ENCODE results near the gene NEBL.

Gene NEBL

DNA sequence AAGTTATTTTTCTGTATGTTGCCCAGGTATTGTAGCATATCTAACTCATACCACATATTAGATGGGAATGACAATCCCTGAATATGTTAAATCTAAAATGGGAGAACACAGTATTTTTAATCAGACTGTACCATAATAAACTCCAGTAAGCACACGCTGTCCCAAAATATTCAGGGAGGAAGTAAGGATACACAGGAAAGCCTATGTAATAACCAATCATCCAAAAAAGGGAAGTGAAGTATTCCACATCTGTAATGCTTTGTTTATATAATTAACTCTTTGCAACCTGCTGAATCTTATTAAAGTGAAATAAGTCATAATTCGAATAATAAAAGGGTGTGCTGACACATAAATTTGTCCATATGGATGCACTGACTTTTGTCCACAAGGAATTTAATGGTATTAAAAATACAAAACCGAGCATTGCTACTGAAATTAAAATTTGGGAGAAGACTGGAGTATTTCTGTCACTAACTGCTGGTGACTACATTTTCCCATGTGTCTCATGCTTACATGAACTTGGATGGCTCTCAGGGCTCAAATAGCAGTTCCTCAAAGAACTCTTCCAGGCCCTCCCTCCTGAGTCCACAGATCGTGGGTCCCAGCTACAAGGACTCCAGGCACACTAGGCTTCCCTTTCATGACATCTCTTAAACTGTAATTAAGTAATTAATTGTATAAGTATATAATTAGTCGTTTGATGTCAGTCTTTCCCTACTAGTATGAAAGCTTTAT is 120.6 kb downstream of the NEBL start:
- Histone ChIP-seq H3K4me3 (ENCODE audit: low read length) (no peak overlapping the region), H3K4me1 (ENCODE audit: low read length) (no peaks in the 10 kb centered on the region), H3K79me2 (ENCODE audit: low read length) (no peaks in the 10 kb centered on the region), H3K36me3 (replicated peaks; ENCODE audit: low read depth, low read length) (no peaks in the 10 kb centered on the region), H4K20me1 (ENCODE audit: insufficient read depth, low read length) (no peaks in the 10 kb centered on the region), H3K27ac (ENCODE audit: low read length) (no peak overlapping the region), H3K9ac (ENCODE audit: low read length) (no peak overlapping the region), H3K9me3 (ENCODE audit: insufficient read depth, low read length) (no peaks in the 10 kb centered on the region), H2AFZ (ENCODE audit: low read depth, low read length) (no peak overlapping the region), H3K27me3 (ENCODE audit: low read depth, low read length) (no peaks in the 10 kb centered on the region), H3K4me2 (ENCODE audit: low read length) (no peak overlapping the region)
- TF ChIP-seq, protein P1, sequence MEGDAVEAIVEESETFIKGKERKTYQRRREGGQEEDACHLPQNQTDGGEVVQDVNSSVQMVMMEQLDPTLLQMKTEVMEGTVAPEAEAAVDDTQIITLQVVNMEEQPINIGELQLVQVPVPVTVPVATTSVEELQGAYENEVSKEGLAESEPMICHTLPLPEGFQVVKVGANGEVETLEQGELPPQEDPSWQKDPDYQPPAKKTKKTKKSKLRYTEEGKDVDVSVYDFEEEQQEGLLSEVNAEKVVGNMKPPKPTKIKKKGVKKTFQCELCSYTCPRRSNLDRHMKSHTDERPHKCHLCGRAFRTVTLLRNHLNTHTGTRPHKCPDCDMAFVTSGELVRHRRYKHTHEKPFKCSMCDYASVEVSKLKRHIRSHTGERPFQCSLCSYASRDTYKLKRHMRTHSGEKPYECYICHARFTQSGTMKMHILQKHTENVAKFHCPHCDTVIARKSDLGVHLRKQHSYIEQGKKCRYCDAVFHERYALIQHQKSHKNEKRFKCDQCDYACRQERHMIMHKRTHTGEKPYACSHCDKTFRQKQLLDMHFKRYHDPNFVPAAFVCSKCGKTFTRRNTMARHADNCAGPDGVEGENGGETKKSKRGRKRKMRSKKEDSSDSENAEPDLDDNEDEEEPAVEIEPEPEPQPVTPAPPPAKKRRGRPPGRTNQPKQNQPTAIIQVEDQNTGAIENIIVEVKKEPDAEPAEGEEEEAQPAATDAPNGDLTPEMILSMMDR (IDR thresholded peaks at IDR 0.05; ENCODE audit: low read depth, low read length) = no peak
- no peak for TF ChIP-seq EZH2phosphoT487 (IDR thresholded peaks at IDR 0.05; ENCODE audit: low read depth)

DNA sequence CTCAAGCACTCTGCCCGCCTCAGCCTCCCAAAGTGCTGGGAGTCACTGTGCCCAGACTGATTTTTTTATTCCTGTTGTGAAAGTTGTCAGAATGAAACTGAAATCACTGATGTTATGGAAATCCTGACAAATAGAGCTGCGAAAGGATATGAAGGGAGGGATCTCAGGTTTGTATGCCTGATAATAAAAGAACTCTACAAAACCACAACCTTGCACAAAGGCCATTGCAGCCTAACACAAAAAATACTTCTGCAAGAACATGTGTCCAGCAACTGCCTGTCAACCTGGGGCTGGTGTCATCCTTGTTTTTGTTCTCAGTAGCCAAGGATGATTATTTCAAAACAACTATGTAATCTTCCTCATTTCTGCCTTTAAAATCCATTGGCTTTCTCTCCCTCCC is 126.1 kb downstream of the NEBL start:
- no peak overlapping the region for H3K4me3 ChIP-seq (ENCODE audit: low read length)
- H3K4me1 ChIP-seq (ENCODE audit: low read length) = no peaks in the 10 kb centered on the region
- no peaks in the 10 kb centered on the region for H3K27me3 ChIP-seq (ENCODE audit: low read depth, low read length)
- no peak overlapping the region for H3K27ac ChIP-seq (ENCODE audit: low read length)
- no peak for TF ChIP-seq EZH2phosphoT487 (IDR thresholded peaks at IDR 0.05; ENCODE audit: low read depth)
- TF ChIP-seq, protein P1 (IDR thresholded peaks at IDR 0.05; ENCODE audit: low read depth, low read length) = no peak
- no peak overlapping the region for H3K4me2 ChIP-seq (ENCODE audit: low read length)
- H2AFZ ChIP-seq (ENCODE audit: low read depth, low read length) = no peak overlapping the region
- no peaks in the 10 kb centered on the region for H3K79me2 ChIP-seq (ENCODE audit: low read length)
- no peaks in the 10 kb centered on the region for H3K36me3 ChIP-seq (replicated peaks; ENCODE audit: low read depth, low read length)
- no peaks in the 10 kb centered on the region for H4K20me1 ChIP-seq (ENCODE audit: insufficient read depth, low read length)
- no peaks in the 10 kb centered on the region for H3K9me3 ChIP-seq (ENCODE audit: insufficient read depth, low read length)
- no peak overlapping the region for H3K9ac ChIP-seq (ENCODE audit: low read length)

DNA sequence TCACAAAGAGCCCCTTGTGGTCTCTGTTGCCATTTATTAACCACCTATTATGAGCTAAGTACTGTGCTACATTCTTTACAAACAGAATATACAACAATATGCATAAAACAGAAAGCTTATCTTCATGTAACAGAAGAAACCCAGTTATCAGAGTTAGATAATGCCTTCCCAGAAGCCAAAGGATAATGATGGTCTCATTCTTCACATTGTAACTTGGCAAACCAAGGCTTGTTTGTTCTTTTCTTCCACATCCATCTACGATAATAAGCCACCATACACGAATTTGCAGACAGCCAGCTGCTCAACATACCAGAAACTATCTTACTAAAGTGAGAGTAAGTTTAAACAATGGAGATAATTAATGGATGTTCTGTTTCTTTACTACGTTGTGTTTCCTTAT is 127.6 kb downstream of the NEBL start:
- Histone ChIP-seq H3K27ac (ENCODE audit: low read length) (no peak overlapping the region), H2AFZ (ENCODE audit: low read depth, low read length) (no peak overlapping the region), H4K20me1 (ENCODE audit: insufficient read depth, low read length) (no peaks in the 10 kb centered on the region), H3K36me3 (replicated peaks; ENCODE audit: low read depth, low read length) (no peaks in the 10 kb centered on the region), H3K4me1 (ENCODE audit: low read length) (no peaks in the 10 kb centered on the region), H3K9me3 (ENCODE audit: insufficient read depth, low read length) (no peaks in the 10 kb centered on the region), H3K9ac (ENCODE audit: low read length) (no peak overlapping the region), H3K4me3 (ENCODE audit: low read length) (no peak overlapping the region), H3K79me2 (ENCODE audit: low read length) (no peaks in the 10 kb centered on the region), H3K27me3 (ENCODE audit: low read depth, low read length) (no peaks in the 10 kb centered on the region), H3K4me2 (ENCODE audit: low read length) (no peak overlapping the region)
- no peak for TF ChIP-seq EZH2phosphoT487 (IDR thresholded peaks at IDR 0.05; ENCODE audit: low read depth)
- TF ChIP-seq, protein P1 (IDR thresholded peaks at IDR 0.05; ENCODE audit: low read depth, low read length) = no peak

DNA sequence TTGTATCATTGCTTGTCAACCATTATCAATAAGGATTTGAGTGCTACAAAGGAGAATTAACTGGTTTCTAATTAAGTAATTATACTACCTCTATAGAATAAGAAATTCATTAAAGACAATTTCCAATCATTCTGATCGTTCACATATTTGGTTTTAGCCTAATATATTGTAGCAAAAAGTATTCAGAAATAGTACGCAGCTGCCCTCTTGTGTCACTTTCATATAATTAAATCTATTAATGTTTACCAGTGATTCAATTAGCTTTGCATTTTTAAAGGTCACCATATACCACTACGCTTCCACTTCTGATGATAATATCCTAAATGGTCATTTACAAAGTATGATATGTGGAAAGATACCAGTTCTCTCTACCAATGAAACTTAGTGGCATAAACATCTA is 128.3 kb downstream of the NEBL start:
- H3K79me2 ChIP-seq (ENCODE audit: low read length) = no peaks in the 10 kb centered on the region
- no peak overlapping the region for H3K4me3 ChIP-seq (ENCODE audit: low read length)
- no peaks in the 10 kb centered on the region for H3K27me3 ChIP-seq (ENCODE audit: low read depth, low read length)
- no peak for TF ChIP-seq EZH2phosphoT487 (IDR thresholded peaks at IDR 0.05; ENCODE audit: low read depth)
- TF ChIP-seq, protein P1 (IDR thresholded peaks at IDR 0.05; ENCODE audit: low read depth, low read length) = peak; percentile 11; the same call in 1 of the 2 replicates
- H3K27ac ChIP-seq (ENCODE audit: low read length) = no peak overlapping the region
- H3K4me1 ChIP-seq (ENCODE audit: low read length) = no peaks in the 10 kb centered on the region
- no peaks in the 10 kb centered on the region for H3K36me3 ChIP-seq (replicated peaks; ENCODE audit: low read depth, low read length)
- H3K9me3 ChIP-seq (ENCODE audit: insufficient read depth, low read length) = no peaks in the 10 kb centered on the region
- H3K9ac ChIP-seq (ENCODE audit: low read length) = no peak overlapping the region
- no peaks in the 10 kb centered on the region for H4K20me1 ChIP-seq (ENCODE audit: insufficient read depth, low read length)
- no peak overlapping the region for H2AFZ ChIP-seq (ENCODE audit: low read depth, low read length)
- H3K4me2 ChIP-seq (ENCODE audit: low read length) = no peak overlapping the region
